T-helper 22 cell (primary cell): ENCODE results near the gene FUT9.

Experiments
- DNase-seq: peaks from one replicate; pipeline ENCODE4 v3.0.0-alpha.2; 2020; ENCODE audit warnings: low read depth

FUT9 gene

GRCh38 chr6:96073555-96073954 is 57.8 kb downstream of the FUT9 start:
- no peak for DNase-seq

GRCh38 chr6:96074006-96074405 is 58.2 kb downstream of the FUT9 start:
- no peak for DNase-seq

GRCh38 chr6:96075826-96076225 is 60.1 kb downstream of the FUT9 start:
- no peak for DNase-seq

- no peak for DNase-seq
Observed at GRCh38 chr6:96086745-96087144, 71.0 kb downstream of the FUT9 start.

GRCh38 chr6:96089173-96089572 is 73.4 kb downstream of the FUT9 start:
- DNase-seq = no peak

GRCh38 chr6:96094077-96094476 is 78.3 kb downstream of the FUT9 start:
- no peak for DNase-seq

GRCh38 chr6:96099069-96099468 is 83.3 kb downstream of the FUT9 start:
- DNase-seq = no peak

- no peak for DNase-seq
Observed at GRCh38 chr6:96101564-96101963, 85.8 kb downstream of the FUT9 start.

GRCh38 chr6:96104910-96105309 is 89.1 kb downstream of the FUT9 start:
- DNase-seq = no peak

GRCh38 chr6:96110878-96111277 is 95.1 kb downstream of the FUT9 start:
- DNase-seq = no peak

GRCh38 chr6:96116674-96117073 is 100.9 kb downstream of the FUT9 start:
- no peak for DNase-seq

GRCh38 chr6:96124778-96125177 is 109.0 kb downstream of the FUT9 start:
- DNase-seq = no peak

- DNase-seq = no peak
Observed at GRCh38 chr6:96138406-96138805, 122.6 kb downstream of the FUT9 start.

GRCh38 chr6:96142142-96142541 is 126.4 kb downstream of the FUT9 start:
- DNase-seq = no peak

GRCh38 chr6:96150431-96150830 is 134.7 kb downstream of the FUT9 start:
- no peak for DNase-seq

- DNase-seq = no peak
Observed at GRCh38 chr6:96151707-96152106, 135.9 kb downstream of the FUT9 start.

- no peak for DNase-seq
Observed at GRCh38 chr6:96152114-96152708, 136.4 kb downstream of the FUT9 start.

- DNase-seq = no peak
Observed at GRCh38 chr6:96153775-96154174, 138.0 kb downstream of the FUT9 start.

GRCh38 chr6:96156425-96156824 is 140.7 kb downstream of the FUT9 start:
- no peak for DNase-seq

- no peak for DNase-seq
Observed at GRCh38 chr6:96157018-96157565, 141.3 kb downstream of the FUT9 start.

- DNase-seq = no peak
Observed at GRCh38 chr6:96162711-96163120, 146.9 kb downstream of the FUT9 start.

GRCh38 chr6:96164802-96165201 is 149.0 kb downstream of the FUT9 start:
- DNase-seq = no peak

- DNase-seq = no peak
Observed at GRCh38 chr6:96171112-96171511, 155.3 kb downstream of the FUT9 start.

GRCh38 chr6:96184798-96185197 is 169.0 kb downstream of the FUT9 start:
- no peak for DNase-seq
